H9 (cell line): Measurements from ENCODE around the gene ADAR. TPM values are rescaled to one million over a fixed set of nuclear protein-coding genes. Genes with fewer than 3 reads are reported as not detected.

Experiments used
- DNase-seq: peaks from one replicate; pipeline ENCODE4 v3.0.0-alpha.2; 2017
- H2AFZ ChIP-seq: one replicate; pipeline ENCODE4 v1.6.1; 2013; ENCODE audit warnings: mild to moderate bottlenecking, low read length, control low read depth, moderate library complexity
- H2AK5ac ChIP-seq: 2 replicates; pipeline ENCODE4 v1.6.1; 2013; ENCODE audit warnings: low read length, control low read depth, mixed read lengths; ENCODE audit not compliant: insufficient read length
- H2BK120ac ChIP-seq: one replicate; pipeline ENCODE4 v1.6.1; 2013; ENCODE audit warnings: low read depth, mild to moderate bottlenecking, low read length, control low read depth, inconsistent platforms; ENCODE audit not compliant: poor library complexity, severe bottlenecking
- H2BK12ac ChIP-seq: 2 replicates; pipeline ENCODE4 v1.6.1; 2013; ENCODE audit warnings: low read length, control low read depth, mixed read lengths, low read depth; ENCODE audit not compliant: insufficient read length
- H2BK15ac ChIP-seq: 2 replicates; pipeline ENCODE4 v1.6.1; 2013; ENCODE audit warnings: low read depth, low read length, control low read depth
- H2BK20ac ChIP-seq: one replicate; pipeline ENCODE4 v1.6.1; 2013; ENCODE audit warnings: low read depth, mild to moderate bottlenecking, low read length, control low read depth, inconsistent platforms; ENCODE audit not compliant: poor library complexity, severe bottlenecking
- H2BK5ac ChIP-seq: 2 replicates; pipeline ENCODE4 v1.6.1; 2013; ENCODE audit warnings: low read length, control low read depth, mixed read lengths; ENCODE audit not compliant: insufficient read length
- H3K14ac ChIP-seq: 2 replicates; pipeline ENCODE4 v1.6.1; 2013; ENCODE audit warnings: low read length, control low read depth; ENCODE audit not compliant: insufficient read depth
- H3K18ac ChIP-seq: 2 replicates; pipeline ENCODE4 v1.6.1; 2013; ENCODE audit warnings: low read depth, mild to moderate bottlenecking, mixed read lengths, low read length, control low read depth; ENCODE audit not compliant: insufficient read length
- H3K23ac ChIP-seq: 2 replicates; pipeline ENCODE4 v1.6.1; 2013; ENCODE audit warnings: low read length, control low read depth, mixed read lengths, low read depth; ENCODE audit not compliant: insufficient read length
- H3K23me2 ChIP-seq: 2 replicates; pipeline ENCODE4 v1.6.1; 2013; ENCODE audit warnings: low read depth, mild to moderate bottlenecking, mixed read lengths, low read length, control low read depth; ENCODE audit not compliant: insufficient read length, poor library complexity, severe bottlenecking
- H3K27ac ChIP-seq: 2 replicates; pipeline ENCODE4 v1.5.1; 2013; ENCODE audit warnings: low read length, control low read depth, mixed read lengths, low read depth; ENCODE audit not compliant: insufficient read length
- H3K27me3 ChIP-seq: 2 replicates; pipeline ENCODE4 v1.6.1; 2013; ENCODE audit warnings: low read length, control low read depth, inconsistent platforms; ENCODE audit not compliant: insufficient read depth
- H3K4ac ChIP-seq: 2 replicates; pipeline ENCODE4 v1.6.1; 2013; ENCODE audit warnings: low read depth, mild to moderate bottlenecking, control low read depth, inconsistent platforms, low read length, moderate library complexity
- H3K4me1 ChIP-seq: 2 replicates; pipeline ENCODE4 v1.6.1; 2013; ENCODE audit warnings: low read length, control low read depth, inconsistent platforms; ENCODE audit not compliant: insufficient read depth
- H3K4me2 ChIP-seq: 2 replicates; pipeline ENCODE4 v1.6.1; 2013; ENCODE audit warnings: low read length, control low read depth, mixed read lengths; ENCODE audit not compliant: insufficient read length, insufficient read depth
- H3K56ac ChIP-seq: 2 replicates; pipeline ENCODE4 v1.6.1; 2013; ENCODE audit warnings: low read depth, mild to moderate bottlenecking, mixed read lengths, low read length, control low read depth; ENCODE audit not compliant: insufficient read length
- H3K79me1 ChIP-seq: 2 replicates; pipeline ENCODE4 v1.6.1; 2013; ENCODE audit warnings: low read depth, mild to moderate bottlenecking, moderate library complexity, low read length, control low read depth, inconsistent platforms; ENCODE audit not compliant: insufficient read depth, poor library complexity, severe bottlenecking
- H3K79me2 ChIP-seq: 2 replicates; pipeline ENCODE4 v1.6.1; 2013; ENCODE audit warnings: low read length, control low read depth, inconsistent platforms; ENCODE audit not compliant: insufficient read depth
- H3K9ac ChIP-seq: 2 replicates; pipeline ENCODE4 v1.6.1; 2013; ENCODE audit warnings: low read length, control low read depth, mixed read lengths; ENCODE audit not compliant: insufficient read length; ENCODE audit errors: extremely low read depth
- H3K9me3 ChIP-seq: one replicate; pipeline ENCODE4 v1.6.1; 2013; ENCODE audit warnings: low read depth, low read length, inconsistent platforms; ENCODE audit not compliant: control insufficient read depth
- H3T11ph ChIP-seq: one replicate; pipeline ENCODE4 v1.6.1; 2013; ENCODE audit warnings: mild to moderate bottlenecking, low read length, control low read depth, inconsistent platforms
- H4K20me1 ChIP-seq: one replicate; pipeline ENCODE4 v1.6.1; 2013; ENCODE audit not compliant: control insufficient read depth, insufficient read length, insufficient read depth
- H4K5ac ChIP-seq: 2 replicates; pipeline ENCODE4 v1.6.1; 2013; ENCODE audit warnings: low read depth, mild to moderate bottlenecking, mixed read lengths, low read length, control low read depth; ENCODE audit not compliant: insufficient read length
- H4K8ac ChIP-seq: replicated peaks from 2 replicates; pipeline ENCODE4 v1.6.1; 2013; ENCODE audit warnings: low read length, control low read depth, mixed read lengths, low read depth; ENCODE audit not compliant: insufficient read length
- H4K91ac ChIP-seq: 2 replicates; pipeline ENCODE4 v1.6.1; 2013; ENCODE audit warnings: low read depth, mild to moderate bottlenecking, moderate library complexity, mixed read lengths, low read length, control low read depth; ENCODE audit not compliant: insufficient read length
- H3K27ac Mint-ChIP-seq, 3 experiments: 2 replicates in 2 of 3; 3 replicates in 1 of 3; pipeline ENCODE4 v1.8.0; 2020 to 2021; ENCODE audit warnings: mixed read lengths in 3 of 3, mild to moderate bottlenecking in 1 of 3, moderate library complexity in 1 of 3
- H3K27me3 Mint-ChIP-seq: 2 replicates; pipeline ENCODE4 v1.8.0; 2021; ENCODE audit warnings: low read depth, mild to moderate bottlenecking, moderate library complexity, mixed read lengths
- H3K36me3 Mint-ChIP-seq, 3 experiments: 2 replicates in 2 of 3; 3 replicates in 1 of 3; pipeline ENCODE4 v1.8.0; 2020 to 2021; ENCODE audit warnings: low read depth in 3 of 3, mixed read lengths in 3 of 3; ENCODE audit not compliant: insufficient read depth in 1 of 3
- H3K4me1 Mint-ChIP-seq, 2 experiments: 2 replicates each; pipeline ENCODE4 v1.8.0; 2020; ENCODE audit warnings: mixed read lengths in 2 of 2
- H3K4me3 Mint-ChIP-seq, 2 experiments: 2 replicates in 1 of 2; 3 replicates in 1 of 2; pipeline ENCODE4 v1.8.0; 2020 to 2021; ENCODE audit warnings: mild to moderate bottlenecking in 2 of 2, mixed read lengths in 2 of 2, moderate library complexity in 1 of 2
- H3K9me3 Mint-ChIP-seq, 2 experiments: 2 replicates in 1 of 2; 3 replicates in 1 of 2; pipeline ENCODE4 v1.8.0; 2020; ENCODE audit warnings: mild to moderate bottlenecking in 2 of 2, mixed read lengths in 2 of 2, moderate library complexity in 1 of 2
- WGBS: extraction: QIAGEN DNeasy Blood & Tissue Kit; methylation state at CpG from one replicate; pipeline ENCODE4 v1.1.7; 2013; ENCODE audit warnings: missing lambda C conversion rate, low lambda C conversion rate, mixed read lengths; ENCODE audit not compliant: insufficient read length; ENCODE audit errors: extremely low coverage; 5-methylcytosine and 5-hydroxymethylcytosine counted together
- total RNA-seq: library from RNA; stranded (reverse); gene quantifications from 2 replicates; pipeline ENCODE4 v1.2.1, GENCODE V29; 2021
- TF ChIP-seq, protein P1 (sequence below): fragments of 200-600 bp; sonication (generic); conservative IDR thresholded peaks from 3 replicates; pipeline ENCODE4 v1.8.0; 2021; ENCODE audit warnings: antibody characterized with exemption, mild to moderate bottlenecking

The ADAR gene
- total RNA-seq, 1 experiment from 2014 or later, result 236 TPM

DNA sequence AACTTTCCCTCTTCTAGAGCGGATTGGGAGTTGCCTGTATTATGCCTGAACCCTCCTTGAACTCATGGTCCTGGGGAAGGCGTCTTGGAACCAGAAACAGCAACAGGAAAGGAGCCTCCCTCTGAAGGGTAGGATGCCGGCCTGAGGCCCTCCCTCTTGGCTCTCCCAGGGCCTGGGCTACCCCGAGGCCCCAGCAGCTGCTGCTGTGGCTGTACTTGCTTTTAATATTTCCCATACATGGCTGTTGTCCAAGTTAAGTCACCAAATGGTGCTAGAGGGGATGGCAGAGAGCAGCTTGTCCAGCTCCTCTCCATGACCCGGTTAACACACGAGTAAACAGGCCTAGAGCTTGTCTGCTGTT is 29.9 kb downstream of the ADAR start:
- H3K27ac Mint-ChIP-seq, result no peak overlapping the region; a peak in 1 of 7 replicates
- no peak overlapping the region for H3K56ac ChIP-seq

More for the DNA sequence above, 29.9 kb downstream of the ADAR start:
- Histone ChIP-seq H2BK5ac (no peak overlapping the region), H3K4ac (no peak overlapping the region), H2BK120ac (no peak overlapping the region), H4K91ac (no peak overlapping the region), H3K27ac (no peak overlapping the region), H2BK15ac (no peak overlapping the region), H3K14ac (no peak overlapping the region), H2BK20ac (no peak overlapping the region), H3K4me2 (no peak overlapping the region), H4K8ac (no peak overlapping the region), H3K4me1 (no peaks in the 10 kb centered on the region), H2AK5ac (no peak overlapping the region), H4K20me1 (no peaks in the 10 kb centered on the region), H3K9me3 (no peaks in the 10 kb centered on the region), H4K5ac (no peak overlapping the region), H3T11ph (no peak overlapping the region), H3K18ac (no peak overlapping the region), H2BK12ac (no peak overlapping the region), H2AFZ (no peak overlapping the region), H3K9ac (no peak overlapping the region), H3K79me1 (no peaks in the 10 kb centered on the region), H3K23me2 (no peaks in the 10 kb centered on the region), H3K23ac (no peak overlapping the region), H3K79me2 (no peaks in the 10 kb centered on the region), H3K27me3 (no peaks in the 10 kb centered on the region)
- Mint-ChIP-seq H3K4me1 (peaks cover 10 to 19% of the 10 kb centered on the region in 2 experiments), H3K27me3 (no peaks in the 10 kb centered on the region; the same call in 1 of the 2 replicates), H3K9me3 (no peaks in the 10 kb centered on the region), H3K4me3 (no peak overlapping the region), H3K36me3 (peaks cover 23 to 51% (median 41%) of the 10 kb centered on the region in 3 experiments; a peak in 6 of 7 replicates)
- no CpG with 5 or more reads among the region's 6 CpGs for WGBS
- no peak for DNase-seq
- TF ChIP-seq, protein P1, sequence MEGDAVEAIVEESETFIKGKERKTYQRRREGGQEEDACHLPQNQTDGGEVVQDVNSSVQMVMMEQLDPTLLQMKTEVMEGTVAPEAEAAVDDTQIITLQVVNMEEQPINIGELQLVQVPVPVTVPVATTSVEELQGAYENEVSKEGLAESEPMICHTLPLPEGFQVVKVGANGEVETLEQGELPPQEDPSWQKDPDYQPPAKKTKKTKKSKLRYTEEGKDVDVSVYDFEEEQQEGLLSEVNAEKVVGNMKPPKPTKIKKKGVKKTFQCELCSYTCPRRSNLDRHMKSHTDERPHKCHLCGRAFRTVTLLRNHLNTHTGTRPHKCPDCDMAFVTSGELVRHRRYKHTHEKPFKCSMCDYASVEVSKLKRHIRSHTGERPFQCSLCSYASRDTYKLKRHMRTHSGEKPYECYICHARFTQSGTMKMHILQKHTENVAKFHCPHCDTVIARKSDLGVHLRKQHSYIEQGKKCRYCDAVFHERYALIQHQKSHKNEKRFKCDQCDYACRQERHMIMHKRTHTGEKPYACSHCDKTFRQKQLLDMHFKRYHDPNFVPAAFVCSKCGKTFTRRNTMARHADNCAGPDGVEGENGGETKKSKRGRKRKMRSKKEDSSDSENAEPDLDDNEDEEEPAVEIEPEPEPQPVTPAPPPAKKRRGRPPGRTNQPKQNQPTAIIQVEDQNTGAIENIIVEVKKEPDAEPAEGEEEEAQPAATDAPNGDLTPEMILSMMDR, result no peak
